GM11168 (cell line): ENCODE results near the gene KCNS1.

Experiments used
- in situ Hi-C: fragments of 300-500 bp; cut with MboI; formaldehyde crosslinking; loops from one replicate; pipeline ENCODE4 v1.12.0; 2022; ENCODE audit warnings: low sequenced_read_pairs; ENCODE audit not compliant: unreplicated experiment

The KCNS1 gene

DNA sequence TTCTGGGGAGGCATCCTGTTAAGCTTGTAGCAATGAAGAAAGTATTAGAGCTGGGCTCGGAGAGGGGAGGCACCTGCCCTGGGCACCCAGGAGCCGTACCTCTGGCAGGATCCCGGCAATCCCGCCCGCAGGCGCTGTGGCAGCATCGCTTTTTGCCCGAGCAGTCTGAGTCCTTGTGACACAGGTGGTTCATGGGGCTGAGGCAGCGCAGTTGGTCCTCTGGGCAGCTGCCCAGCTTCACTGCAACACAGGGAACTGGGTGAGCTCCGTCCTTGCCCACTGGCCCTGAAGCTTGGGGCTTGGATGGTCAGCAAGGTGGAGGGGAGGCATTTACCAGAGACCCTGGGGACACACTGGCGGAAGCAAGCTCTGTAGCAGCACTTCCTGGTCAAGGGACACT lies 9.4 kb upstream of the KCNS1 start:
- in situ Hi-C loops, result no loop called here

DNA sequence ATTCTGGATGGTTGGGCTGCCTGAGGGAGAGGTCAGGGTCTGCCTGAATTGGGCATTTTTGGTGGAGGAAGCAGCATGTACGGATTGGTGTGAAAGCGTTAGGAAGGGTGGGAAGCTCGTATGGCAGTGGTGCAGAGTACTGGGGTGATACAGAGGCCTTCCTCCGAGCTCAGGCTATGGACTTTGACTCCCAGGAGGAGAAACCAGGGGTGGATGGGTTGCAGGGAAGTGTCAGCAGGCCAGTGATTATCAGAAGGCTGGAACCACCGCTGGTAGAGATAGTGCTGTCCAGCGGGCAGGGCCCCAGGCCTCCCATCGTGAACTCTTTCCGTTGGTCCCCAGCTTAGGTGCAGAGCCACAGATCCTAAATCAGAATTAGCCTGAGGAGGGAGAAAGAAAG lies 8.7 kb upstream of the KCNS1 start:
- in situ Hi-C loops, result no loop called here

DNA sequence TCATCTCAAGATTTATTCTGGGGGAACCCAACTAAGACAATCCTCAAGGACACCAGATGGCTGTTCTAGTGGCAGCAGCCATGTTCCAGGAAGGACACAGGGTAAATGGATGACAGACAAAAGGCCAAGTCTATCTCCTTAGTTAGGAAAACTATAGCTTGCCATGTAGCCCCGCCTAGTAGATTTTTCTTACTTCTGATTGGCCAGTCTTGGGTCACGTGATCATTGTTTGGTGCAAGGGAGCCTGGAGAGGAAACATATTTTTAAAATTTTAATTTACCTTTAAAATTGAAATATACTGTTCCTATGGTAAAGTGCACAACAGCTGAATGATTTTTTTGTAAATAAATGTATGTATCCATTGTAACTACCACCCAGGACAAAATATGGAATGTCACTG lies 4.4 kb upstream of the KCNS1 start:
- in situ Hi-C loops, result no loop called here

DNA sequence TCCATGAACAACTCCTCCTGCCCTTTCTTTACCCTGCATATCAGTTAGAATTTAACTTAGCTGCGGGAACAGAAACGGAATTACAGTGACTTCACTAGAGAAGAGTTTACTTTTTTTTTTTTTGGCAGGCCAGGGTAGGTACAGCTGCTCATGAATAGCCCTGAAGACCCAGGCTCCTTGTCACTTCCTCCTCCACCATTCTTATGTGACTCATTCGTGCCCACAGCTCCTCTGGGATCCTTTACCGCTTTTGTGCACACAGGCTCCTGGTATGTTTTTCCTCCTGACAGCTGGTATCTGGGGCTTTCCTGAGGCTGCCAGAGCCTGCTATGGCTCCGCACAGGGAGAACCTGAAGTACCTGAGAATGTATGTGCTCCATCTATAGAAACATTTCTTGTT lies 3.9 kb upstream of the KCNS1 start:
- in situ Hi-C loops, result no loop called here

DNA sequence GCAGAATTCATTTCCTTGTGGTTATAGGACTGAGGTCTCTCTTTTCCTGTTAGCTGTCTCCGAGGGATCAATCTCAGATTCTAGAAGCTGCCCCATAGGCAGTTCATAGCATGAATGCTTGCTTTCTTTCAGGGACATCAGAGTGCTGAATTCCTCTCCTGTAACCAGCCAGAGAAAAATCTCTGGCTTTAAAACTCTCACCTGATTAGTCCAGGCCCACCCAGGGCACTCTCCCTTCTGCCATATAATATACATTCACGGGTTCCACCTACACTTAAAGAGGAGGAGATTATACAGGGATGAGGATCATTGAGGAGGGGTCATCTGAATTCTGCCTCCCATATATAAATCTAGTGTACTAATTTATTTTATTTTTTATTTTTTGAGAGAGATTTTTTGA lies 2.1 kb upstream of the KCNS1 start:
- in situ Hi-C loops, result no loop called here

DNA sequence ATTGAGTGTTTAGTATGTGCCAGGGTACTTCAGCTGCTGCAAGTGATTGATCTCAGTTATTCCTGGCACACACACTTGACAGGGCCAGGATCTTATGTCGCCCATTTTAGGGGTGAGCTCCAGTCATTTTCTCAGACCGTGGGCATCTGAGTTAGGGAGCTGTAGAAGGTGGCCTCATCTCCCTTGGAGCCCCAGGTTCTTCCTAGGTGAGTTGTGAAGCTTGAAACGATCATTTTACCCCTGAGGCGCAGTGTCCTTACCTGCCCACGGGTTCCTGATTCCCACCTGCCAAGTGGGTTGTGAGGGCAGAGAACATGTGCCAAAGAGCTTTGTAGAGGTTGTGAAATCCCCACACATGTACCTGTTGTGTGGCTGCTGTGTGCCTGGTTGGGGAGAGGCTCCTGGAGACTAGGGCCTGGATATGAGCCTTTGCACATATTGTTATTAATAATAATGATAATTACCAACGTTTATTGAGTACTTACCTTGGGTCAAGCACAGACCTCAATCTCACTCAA lies 465 bp upstream of the KCNS1 start:
- in situ Hi-C loops, result no loop called here

DNA sequence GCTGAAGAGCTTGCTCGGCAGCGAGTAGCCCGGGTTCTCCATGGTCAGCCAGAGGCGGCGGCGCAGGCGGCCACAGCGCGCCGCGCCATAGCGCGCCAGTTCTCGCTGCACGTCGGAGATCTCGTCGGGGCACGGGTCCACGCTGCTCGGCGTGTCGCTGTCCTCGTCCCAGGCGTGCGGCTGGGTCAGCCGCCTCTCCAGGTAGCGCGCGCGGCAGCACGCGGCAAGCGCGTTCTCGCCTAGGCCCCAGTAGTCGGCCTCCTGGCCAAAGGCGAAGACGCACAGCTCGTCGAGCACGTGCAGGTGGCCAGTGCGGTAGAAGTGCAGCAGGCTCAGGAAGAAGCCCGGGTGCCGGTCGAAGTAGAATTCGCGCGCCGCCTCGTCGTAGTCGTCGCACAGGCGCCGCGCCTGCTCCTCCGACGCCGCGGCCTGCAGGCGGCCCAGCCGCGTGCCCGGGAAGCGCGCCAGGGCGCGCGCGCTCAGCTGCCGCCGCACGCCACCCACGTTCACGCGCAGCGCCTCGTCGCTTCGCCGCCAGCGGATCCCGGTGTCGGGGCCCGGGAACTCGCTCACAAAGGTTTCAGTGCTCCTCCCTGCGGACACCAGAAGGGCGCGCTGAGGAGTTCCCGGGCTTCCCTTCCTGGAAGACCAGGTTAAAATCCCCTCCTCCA lies 2.7 kb downstream of the KCNS1 start:
- in situ Hi-C loops, result no loop called here

DNA sequence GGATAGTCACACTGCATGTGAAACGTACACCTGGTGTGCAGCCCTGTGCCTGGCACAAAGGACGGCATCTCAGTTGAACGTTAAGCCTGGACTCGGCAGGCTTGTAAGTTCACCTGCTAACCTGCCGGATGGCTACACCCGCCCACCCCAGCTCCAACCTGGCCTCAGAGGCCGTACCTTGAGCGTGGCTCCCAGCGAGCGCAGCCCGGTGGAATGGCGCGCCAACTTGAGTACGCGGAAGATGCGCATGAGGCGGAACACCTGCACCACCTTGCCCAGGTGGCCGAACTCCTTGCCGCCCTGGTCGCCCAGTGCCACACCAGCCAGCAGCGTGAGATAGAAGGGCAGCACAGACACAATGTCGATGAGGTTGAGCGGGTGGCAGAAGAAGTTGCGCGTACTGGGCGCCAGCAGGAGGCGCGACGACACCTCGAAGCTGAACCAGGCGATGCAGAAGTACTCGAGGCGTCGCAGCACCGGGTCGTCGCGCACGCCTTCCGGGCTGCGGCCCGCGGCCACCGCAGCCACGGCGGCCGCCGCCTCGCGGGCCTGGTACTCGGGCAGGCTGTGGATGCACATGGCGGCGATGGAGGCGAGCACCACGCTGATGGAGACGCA lies 3.3 kb downstream of the KCNS1 start:
- in situ Hi-C loops, result no loop called here

DNA sequence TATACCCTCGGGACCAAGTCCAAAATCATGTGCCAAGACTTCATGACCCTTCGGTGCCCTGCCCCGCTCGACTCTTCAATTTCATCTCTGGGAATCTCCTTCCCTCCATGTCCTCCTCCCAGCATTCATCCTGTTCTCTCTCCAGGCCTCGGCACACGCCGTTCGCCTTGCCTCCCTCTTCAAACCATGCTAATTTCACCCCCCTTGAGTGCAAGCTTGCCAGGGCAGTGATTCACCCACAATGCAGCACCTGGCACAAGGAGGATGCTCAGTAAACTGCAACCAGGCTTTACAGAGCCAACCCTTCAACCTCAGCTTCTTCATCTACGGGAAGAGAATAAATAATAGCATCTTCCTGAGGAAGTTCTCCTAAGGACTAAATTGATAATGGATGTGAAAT lies 4.1 kb downstream of the KCNS1 start:
- in situ Hi-C loops, result no loop called here

DNA sequence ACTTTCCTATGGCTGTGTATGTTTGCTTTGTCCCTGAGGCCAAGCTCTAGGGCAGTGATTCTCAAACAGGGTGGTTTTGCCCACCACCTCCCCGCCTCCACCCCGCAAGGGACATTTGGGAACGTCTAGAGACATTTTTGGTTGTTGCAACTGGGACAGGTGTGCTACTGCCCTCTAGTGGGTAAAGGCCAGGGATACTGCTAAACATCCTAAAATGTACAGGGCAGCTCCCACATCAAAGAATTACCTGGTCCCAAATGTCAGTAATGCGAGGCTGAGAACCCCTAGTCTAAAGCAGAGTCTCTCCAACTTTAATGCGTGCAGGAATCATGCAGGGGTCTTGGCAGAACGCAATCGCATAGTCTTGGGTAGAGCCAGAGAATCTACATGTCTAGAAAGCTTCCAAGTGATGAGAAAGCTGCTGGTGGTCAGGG lies 5.1 kb downstream of the KCNS1 start:
- in situ Hi-C loops, result no loop called here

DNA sequence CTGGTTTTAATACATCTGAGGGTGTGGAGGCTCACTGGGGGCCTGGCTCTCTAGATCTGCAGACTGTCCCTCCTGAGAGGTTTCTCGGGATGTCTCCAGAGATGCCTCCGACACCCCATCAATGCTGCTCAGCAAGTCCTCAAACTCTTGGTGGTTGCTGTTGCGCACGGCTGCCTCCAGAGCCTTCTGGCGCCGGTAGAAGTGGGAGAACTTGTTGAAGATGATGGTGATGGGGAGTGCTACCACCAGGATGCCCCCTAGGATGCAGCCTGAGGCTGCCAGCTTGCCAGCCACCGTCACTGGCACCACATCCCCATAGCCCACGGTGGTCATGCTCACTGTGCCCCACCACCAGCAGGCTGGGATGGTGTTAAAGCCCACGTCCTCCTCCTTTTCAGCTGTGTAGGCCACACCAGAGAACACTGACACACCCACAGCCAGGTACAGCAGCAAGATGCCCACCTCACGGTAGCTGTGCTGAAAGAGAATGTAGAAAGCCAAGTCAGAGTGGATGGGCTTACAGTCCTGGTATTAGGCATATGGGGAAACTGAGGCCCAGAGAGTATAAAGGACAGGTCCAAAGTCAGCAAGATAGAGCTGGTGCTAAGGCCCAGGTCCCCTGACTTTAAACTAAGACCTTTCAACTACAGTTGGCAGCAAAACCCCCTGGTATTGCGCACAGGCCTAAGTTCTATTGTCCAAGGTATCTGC lies 5.9 kb downstream of the KCNS1 start:
- in situ Hi-C loops, result loop anchor here (5.0 kb wide), 1 partner anchor 53 kb away; no protein-coding TSS in a partner anchor

DNA sequence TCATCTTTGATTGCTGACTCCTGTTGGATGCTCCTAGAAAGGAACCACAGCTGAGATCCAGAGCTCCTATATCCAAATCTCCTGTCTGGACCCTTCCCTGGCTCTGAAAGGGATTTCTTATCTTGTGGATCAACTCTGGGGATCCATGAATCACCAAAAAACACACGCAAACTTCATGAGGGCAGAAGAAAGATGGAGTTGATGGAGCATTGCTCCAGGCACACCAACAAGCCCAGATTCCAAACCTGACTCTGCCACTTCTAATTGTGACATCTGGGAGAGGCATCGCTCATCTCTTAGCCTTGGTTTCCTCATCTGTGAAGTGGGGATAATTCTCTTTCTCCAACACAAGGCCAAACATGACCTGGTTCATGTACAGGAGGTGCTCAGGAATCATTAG lies 6.7 kb downstream of the KCNS1 start:
- in situ Hi-C loops, result loop anchor here (5.0 kb wide), 1 partner anchor 52 kb away; no protein-coding TSS in a partner anchor

DNA sequence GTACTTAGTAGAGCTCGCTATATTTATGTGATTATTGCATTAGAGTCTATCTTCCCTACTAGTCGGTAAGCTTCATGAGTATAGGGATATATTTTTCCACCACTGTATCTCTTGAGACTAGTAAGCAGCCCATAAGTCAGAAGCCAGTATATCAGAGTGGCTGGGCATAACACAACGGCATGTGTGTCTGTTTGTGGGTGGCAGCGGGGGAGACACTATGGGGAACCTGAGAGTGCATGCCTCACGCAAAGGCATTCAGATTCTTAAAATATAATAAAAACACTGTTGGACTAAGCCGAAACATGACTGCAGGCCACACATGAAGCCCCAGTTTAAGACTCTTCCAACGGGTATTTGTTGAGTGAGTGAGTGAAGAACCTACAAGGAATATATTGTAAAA lies 8.0 kb downstream of the KCNS1 start:
- in situ Hi-C loops, result loop anchor here (5.0 kb wide), 1 partner anchor 51 kb away; no protein-coding TSS in a partner anchor

DNA sequence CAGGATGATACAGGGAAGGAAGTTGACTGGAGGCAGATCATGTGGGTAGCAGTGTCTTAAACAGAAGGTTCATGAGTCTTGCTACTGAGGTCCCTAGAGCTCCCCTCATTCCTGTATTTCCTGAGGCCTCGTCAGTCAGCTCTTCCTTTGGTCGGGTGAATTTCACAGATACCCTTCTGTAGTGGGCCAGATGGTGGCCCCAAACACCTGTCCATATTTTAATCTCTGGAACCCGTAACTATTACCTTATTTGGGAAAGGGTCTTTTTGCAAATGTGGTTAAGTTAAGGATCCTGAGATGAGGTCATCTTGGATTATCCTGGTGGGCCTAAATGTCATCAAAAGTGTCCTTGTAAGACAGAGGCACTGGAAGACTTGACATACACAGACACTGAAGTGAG lies 9.6 kb downstream of the KCNS1 start:
- in situ Hi-C loops, result loop anchor here (5.0 kb wide), 1 partner anchor 49 kb away; no protein-coding TSS in a partner anchor

DNA sequence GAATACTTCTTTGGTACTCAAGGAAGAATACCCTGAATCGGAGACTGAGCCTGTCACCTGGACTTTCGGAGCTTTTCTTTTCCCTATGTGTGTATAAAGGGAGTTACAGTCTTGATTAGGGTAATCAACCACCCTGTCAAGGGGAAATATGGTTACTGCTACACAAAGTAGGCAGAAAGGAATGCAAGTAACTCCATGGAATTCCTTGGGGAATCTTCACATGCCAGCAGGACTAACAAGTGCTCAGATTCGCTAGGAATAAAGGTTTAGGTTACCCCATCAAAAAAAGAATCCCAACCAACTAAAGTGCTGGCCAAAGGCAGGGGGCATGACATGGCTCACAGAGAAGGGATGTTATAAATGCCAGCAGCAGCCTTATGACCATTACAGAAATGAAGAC lies 10.4 kb downstream of the KCNS1 start:
- in situ Hi-C loops, result loop anchor here (5.0 kb wide), 1 partner anchor 48 kb away; no protein-coding TSS in a partner anchor

DNA sequence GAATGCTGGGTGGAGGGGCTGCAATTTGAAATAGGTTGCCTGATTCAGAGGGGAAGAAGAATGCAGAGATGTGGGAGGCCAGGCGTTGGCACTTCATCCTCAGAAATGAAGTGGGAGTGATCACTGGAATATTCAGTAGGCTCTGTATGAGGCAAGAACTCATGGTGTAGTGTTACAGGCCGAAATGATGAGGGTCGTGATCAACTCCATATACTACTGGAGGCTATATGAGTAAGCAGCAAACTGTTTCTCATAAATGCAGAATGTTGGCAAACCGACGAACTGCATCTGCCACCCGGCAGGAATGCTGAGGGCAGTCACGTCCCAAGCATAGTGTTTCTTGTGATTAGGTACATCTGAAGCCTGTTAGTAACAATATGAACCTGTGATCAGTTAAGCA lies 12.7 kb downstream of the KCNS1 start:
- in situ Hi-C loops, result no loop called here

DNA sequence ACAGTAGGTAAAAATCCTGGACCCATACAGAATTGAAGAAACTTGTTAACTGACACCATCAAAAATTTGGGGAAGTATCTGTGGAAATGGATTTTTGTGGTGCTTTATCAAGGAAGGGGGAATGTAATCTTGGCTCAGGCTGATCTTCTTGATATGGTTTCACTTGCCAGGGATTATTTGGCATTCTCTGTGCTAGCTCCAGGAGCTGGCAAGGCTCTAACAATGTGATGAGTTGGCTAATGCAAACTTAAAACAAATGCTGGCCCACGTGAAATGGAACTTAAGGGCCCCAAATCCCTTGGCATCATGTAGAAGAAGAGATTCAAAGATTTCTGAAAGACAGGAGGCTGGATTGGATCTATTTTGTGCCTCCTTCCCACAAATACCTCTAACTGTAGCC lies 13.1 kb downstream of the KCNS1 start:
- in situ Hi-C loops, result no loop called here

DNA sequence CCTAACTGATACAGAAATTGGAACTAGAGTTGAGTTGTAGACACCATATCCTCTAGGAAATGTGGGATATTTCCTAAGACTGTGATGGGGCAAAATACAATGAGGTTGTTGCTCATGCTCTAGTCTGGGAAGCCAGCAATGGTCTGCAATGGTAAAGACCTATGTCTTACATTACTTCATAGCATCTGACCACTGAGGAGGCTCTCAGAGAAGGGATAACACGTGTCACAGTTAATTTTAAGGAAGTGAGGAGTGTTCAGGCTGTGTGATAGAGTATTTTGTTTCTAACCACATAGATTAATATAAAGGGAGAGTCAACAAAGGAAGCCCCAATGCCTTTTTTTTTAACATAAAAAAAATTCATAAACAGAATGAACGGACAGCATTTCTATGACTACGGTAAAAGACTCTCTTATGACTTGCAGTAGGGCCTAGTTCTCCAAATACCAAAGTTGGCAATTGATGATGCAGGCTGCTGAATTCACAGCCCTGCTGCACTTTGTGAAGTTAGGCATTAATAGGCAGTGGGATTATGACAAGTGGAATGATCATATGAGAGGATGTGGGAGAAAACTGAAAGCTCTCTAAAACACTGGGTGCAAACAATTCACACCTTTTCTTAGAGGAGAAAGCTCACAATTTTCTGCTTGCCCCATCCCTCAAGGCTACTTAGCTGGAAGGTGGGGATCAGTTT lies 13.7 kb downstream of the KCNS1 start:
- in situ Hi-C loops, result no loop called here

DNA sequence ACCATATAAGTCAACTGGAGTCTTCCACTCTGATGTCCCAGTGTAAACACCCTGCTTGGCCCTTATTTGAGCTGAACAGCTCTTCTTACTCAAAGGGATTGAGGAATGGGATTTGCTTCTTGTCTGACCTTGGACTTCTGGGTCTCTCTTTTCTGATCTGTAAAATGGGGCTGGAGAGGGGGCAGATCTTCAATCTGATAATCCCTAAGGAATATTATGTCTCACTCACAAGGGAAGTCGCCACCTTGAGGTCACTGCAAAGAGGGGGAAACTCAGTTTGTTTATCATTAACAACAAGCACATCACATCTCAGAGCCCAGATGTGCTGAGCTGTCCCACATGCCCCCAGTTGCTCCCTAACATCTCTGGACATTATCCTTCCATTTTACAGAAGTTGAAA lies 15.1 kb downstream of the KCNS1 start:
- in situ Hi-C loops, result no loop called here

DNA sequence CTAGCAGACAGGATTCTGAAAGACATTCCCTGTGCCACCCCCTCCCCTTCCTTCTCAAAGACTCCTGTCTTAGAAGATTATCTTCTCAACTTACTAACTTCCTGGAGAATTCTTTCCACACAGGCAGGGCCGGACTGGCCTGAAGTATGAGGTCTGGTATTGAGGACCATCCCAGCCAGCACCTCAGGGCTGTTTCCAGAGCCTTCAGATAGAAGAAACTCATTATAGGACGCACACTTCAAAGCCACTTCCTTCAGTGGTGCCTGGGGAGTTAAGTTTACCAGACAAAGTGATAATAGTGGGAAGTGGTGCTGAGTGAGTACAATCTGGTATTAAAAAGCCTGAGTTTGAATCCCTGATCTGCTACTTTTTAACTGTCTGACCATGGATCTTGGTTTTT lies 15.6 kb downstream of the KCNS1 start:
- in situ Hi-C loops, result no loop called here

DNA sequence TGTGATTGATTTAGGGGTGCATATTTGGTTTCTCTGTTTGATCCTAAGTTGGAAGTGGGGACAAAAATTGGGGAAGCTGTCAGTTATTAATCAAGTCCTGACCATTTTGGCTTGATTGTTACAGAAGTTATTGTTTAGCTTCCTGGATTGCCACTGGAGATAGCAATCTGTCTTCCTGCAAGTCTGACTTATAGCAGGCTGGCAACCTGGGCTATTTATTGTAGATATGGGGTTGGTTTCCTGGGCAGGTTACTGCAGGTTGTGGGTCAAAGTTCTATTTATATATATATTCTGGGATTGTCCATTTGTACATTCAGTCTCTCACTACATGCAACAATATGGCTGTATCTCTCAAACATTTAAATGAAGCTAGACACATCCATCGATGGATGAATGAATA lies 17.8 kb downstream of the KCNS1 start:
- in situ Hi-C loops, result no loop called here
